Mucosa of descending colon (tissue), 3 donors: ENCODE measurements around the gene CAMKK1. TPM values are rescaled to one million over a fixed set of nuclear protein-coding genes. Genes with fewer than 3 reads are reported as not detected.

Source experiments
- ATAC-seq: fragments of 200-7000 bp; cut with Tn5 transposase; one replicate; pipeline ENCODE4 v1.9.1; 2020; ENCODE audit warnings: mild to moderate bottlenecking, moderate library complexity
- DNase-seq, 3 donors: peaks; one replicate each; pipeline ENCODE4 v3.0.0-alpha.2; 2020
- H3K36me3 ChIP-seq: fragments of 200-600 bp; one replicate; pipeline ENCODE4 v1.8.0; 2021; ENCODE audit warnings: low read depth, mild to moderate bottlenecking
- H3K4me1 ChIP-seq: fragments of 200-600 bp; one replicate; pipeline ENCODE4 v1.8.0; 2021; ENCODE audit warnings: low read depth, mild to moderate bottlenecking
- H3K4me3 ChIP-seq: fragments of 200-600 bp; one replicate; pipeline ENCODE4 v1.8.0; 2021; ENCODE audit warnings: mild to moderate bottlenecking
- H3K9me3 ChIP-seq: fragments of 200-600 bp; one replicate; pipeline ENCODE4 v1.8.0; 2021; ENCODE audit warnings: mild to moderate bottlenecking
- CTCF ChIP-seq: fragments of 200-600 bp; IDR thresholded peaks from one replicate; pipeline ENCODE4 v1.8.0; 2022; ENCODE audit warnings: antibody characterized with exemption, mild to moderate bottlenecking
- intact Hi-C, 2 donors: fragments of 100-400 bp; cut with DNase I in 1 of 2; cut with micrococcal nuclease in 1 of 2; formaldehyde crosslinking; loops; one replicate each; pipeline versions ENCODE4 v1.11.0 to v1.11.1; 2022; cut with DNase I, micrococcal nuclease
- total RNA-seq, 3 donors: library from RNA; stranded (reverse); fragmentation: NEBNext Ultra II Directional in 2 of 3; extraction: Animal tissue kit (Norgen Biotek cat#: 25700) in 2 of 3; gene quantifications; one replicate each; pipeline versions ENCODE4 v1.2.1 to v1.2.4, GENCODE V29; 2021 to 2023
- donor health status: DM: no; HTN: no; CAD: no; lungs with moderate emphysema.
- donor health status: DM: no; HTN: no; CAD: no.
- donor health status: DM: no; HTN: yes; CAD: no.

The CAMKK1 gene
- total RNA-seq, 3 donors from 2014 or later: 4.8 to 11.6 (median 6.2) TPM

GRCh38 chr17:3911271-3912053 is 18.6 kb upstream of the CAMKK1 start:
- intact Hi-C loops: loop anchor here (5.0 to 10.0 kb wide), 2 partner anchors 47 to 96 kb away; no protein-coding TSS in a partner anchor
- H3K4me1 ChIP-seq: peaks cover 9% of the 10 kb centered on the region
- TF ChIP-seq CTCF: no peak
- ATAC-seq (peak; percentile 46), DNase-seq (peak; percentile 53 to 87 (median 60))
- H3K36me3 ChIP-seq: no peaks in the 10 kb centered on the region
- H3K9me3 ChIP-seq: no peaks in the 10 kb centered on the region
- no peak overlapping the region for H3K4me3 ChIP-seq

- DNase-seq (no peak), ATAC-seq (no peak)
- Histone ChIP-seq H3K9me3 (no peaks in the 10 kb centered on the region), H3K36me3 (no peaks in the 10 kb centered on the region), H3K4me3 (no peak overlapping the region), H3K4me1 (peaks cover under 1% of the 10 kb centered on the region)
- no peak for TF ChIP-seq CTCF
- intact Hi-C loops: loop anchor here (5.0 to 10.0 kb wide), 2 partner anchors 46 to 97 kb away; no protein-coding TSS in a partner anchor
Observed at GRCh38 chr17:3910420-3911270, 17.8 kb upstream of the CAMKK1 start.

GRCh38 chr17:3909257-3909656 is 16.4 kb upstream of the CAMKK1 start:
- no peak for DNase-seq
- ATAC-seq: no peak
- H3K4me1 ChIP-seq: no peaks in the 10 kb centered on the region
- no peaks in the 10 kb centered on the region for H3K36me3 ChIP-seq
- intact Hi-C loops: no loop called here
- no peaks in the 10 kb centered on the region for H3K9me3 ChIP-seq
- H3K4me3 ChIP-seq: no peak overlapping the region
- no peak for TF ChIP-seq CTCF

GRCh38 chr17:3907483-3908216 is 14.8 kb upstream of the CAMKK1 start:
- peak; percentile 42 for ATAC-seq
- no peak overlapping the region for H3K4me3 ChIP-seq
- intact Hi-C loops: no loop called here

More at GRCh38 chr17:3907483-3908216, 14.8 kb upstream of the CAMKK1 start:
- no peak for DNase-seq
- TF ChIP-seq CTCF: no peak
- H3K9me3 ChIP-seq: no peaks in the 10 kb centered on the region
- no peaks in the 10 kb centered on the region for H3K4me1 ChIP-seq
- no peaks in the 10 kb centered on the region for H3K36me3 ChIP-seq
